Melanocyte of skin (primary cell): ENCODE data around the gene EBPL. TPM values are rescaled to one million over a fixed set of nuclear protein-coding genes. Genes with fewer than 3 reads are reported as not detected.

Source experiments
- total RNA-seq, 2 donors: library from RNA; depleted of rRNA; stranded (reverse); fragments of >200 nt; gene quantifications; 2 replicates each; pipeline ENCODE4 v1.2.3, GENCODE V29; 2012

The EBPL gene
- total RNA-seq = 10 to 100 TPM; 15.5 to 37.6 TPM

DNA sequence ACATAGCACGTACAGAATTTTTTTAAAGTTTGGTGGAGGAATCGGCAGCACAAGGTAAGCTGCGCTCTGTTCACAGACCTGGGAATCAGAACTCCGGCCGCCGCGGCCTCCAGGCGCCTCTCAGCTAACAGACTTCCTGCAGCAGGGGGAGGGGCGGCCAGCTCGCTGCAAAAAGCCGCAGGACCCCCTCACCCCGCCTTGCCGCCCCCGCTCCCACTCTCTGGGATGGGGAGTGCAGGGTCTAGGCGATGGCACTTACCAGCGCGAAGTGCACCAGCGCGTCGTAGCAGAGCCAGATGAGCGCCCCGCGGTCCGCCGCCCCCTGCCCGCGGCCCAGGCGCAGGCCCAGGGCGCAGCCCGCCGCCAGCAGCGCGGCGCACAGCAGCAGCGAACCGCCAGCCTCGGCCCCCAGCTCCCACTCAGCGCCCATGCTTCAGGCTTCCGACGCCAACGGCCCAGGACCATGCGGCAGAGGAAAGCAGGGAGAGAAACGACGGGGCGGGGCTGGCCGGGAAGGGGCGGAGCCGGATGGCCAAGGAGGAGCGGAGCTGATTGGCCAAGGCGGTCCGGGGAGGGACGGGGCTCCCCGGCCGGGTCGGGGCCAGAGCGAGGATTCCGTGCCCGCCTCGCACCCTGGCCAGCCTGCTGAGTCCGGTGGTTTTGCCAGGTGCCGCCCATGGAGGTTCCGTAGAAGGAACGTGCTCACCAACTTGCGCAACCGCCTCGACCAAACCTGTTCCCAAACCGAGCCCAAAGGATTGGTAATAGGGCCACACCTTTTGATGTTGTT lies at the start of gene EBPL:
Gene EBPL, minus strand, starts transcription at position 492 of the 790 bp plus-strand sequence. Its CDS starts 62 bp downstream, at position 430.

DNA sequence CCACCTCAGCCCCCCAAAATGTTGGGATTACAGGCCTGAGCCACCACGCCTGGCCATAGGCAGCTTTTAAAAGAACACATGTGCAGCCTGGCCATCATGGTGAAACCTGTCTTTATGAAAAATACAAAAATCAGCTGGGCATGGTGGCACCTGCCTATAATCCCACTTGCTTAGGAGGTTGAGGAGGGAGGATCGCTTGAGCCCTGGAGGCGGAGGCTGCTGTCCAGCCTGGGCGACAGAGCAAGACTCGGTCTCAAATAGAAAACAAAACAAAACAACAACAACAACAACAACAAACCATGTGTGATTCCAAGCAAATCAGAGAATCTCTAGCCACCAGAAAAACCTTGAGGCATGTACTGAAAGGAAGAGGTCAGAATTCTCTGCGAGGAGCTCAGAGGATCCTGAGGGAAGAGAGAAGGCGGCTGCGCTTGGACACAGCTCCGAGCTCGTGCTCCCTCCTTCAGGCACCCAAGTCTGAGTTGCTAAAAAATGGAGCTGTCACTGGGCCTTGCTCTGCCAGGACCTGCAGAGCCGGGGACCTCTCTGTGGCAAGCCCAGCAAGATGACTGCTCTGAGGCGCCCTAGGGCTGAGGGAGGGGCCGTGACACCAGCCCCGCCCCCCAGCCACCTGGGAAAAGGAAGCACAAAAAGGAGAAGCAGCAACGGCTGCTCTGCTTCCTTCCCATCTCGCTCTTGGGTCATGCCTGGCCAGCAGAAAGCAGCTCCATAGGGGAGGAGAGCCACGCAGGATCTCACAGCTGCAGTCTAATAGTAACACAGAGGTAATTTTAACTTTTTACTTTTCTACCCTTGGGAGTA lies 63.2 kb downstream of the EBPL start, which contains the start of gene ARL11:
Gene ARL11, plus strand, starts transcription at position 677 of the 822 bp plus-strand sequence. CDS start 1,941 bp downstream, outside the sequence.

Other genes starting within 250 kb of the EBPL start
- 10 to 100 TPM; 13.7 to 22.4 TPM for gene CAB39L, start 247.4 kb downstream of the EBPL start, total RNA-seq
- 10 to 100 TPM; 27.6 to 44.0 TPM for gene SETDB2, start 247.2 kb downstream of the EBPL start, total RNA-seq
- 10 to 100 TPM; 19.3 to 32.6 TPM for gene PHF11, start 195.5 kb downstream of the EBPL start, total RNA-seq
- 10 to 100 TPM; 24.6 to 35.8 TPM for gene RCBTB1, start 105.9 kb downstream of the EBPL start, total RNA-seq
- gene ARL11, start 63.0 kb downstream of the EBPL start, total RNA-seq = not detected
- 10 to 100 TPM; 18.6 to 27.6 TPM for gene KPNA3, start 101.2 kb upstream of the EBPL start, total RNA-seq
- 1 to 10 TPM; 4.8 to 6.7 TPM for gene SPRYD7, start 244.9 kb upstream of the EBPL start, total RNA-seq